BJ (cell line): ENCODE measurements around the gene STIMATE. TPM values are rescaled to one million over a fixed set of nuclear protein-coding genes. Genes with fewer than 3 reads are reported as not detected.

Experiments used
- CTCF ChIA-PET: fragments of 350-600 bp; formaldehyde crosslinking; extraction: SDS; loops from one replicate; lab custom pipeline; 2021; ENCODE audit warnings: antibody characterized with exemption, inconsistent platforms; lab: Yijun Ruan, JAX
- POLR2A ChIA-PET: fragments of 300-600 bp; sonication (Branson Sonifier 250); formaldehyde crosslinking; extraction: SDS; loops from one replicate; lab custom pipeline; 2021; ENCODE audit warnings: antibody characterized with exemption; lab: Charles Lee
- DNase-seq: peaks from one replicate; pipeline ENCODE4 v3.0.0-alpha.2; 2011; ENCODE audit warnings: low read depth
- H3K27me3 ChIP-seq: 2 replicates; pipeline ENCODE4 v1.6.0; 2011; ENCODE audit warnings: low read length; ENCODE audit not compliant: control insufficient read depth, insufficient read depth
- H3K36me3 ChIP-seq: 2 replicates; pipeline ENCODE4 v1.5.1; 2011; ENCODE audit warnings: low read length; ENCODE audit not compliant: control insufficient read depth, insufficient read depth
- H3K4me3 ChIP-seq: 2 replicates; pipeline ENCODE4 v1.5.1; 2011; ENCODE audit warnings: low read depth, mild to moderate bottlenecking, control low read depth, low read length
- polyA plus RNA-seq: library from polyadenylated mRNA; depleted of rRNA; stranded (reverse); fragments of >200 nt; gene quantifications from 2 replicates; pipeline ENCODE4 v1.2.3, GENCODE V29; 2011
- TF ChIP-seq, protein P1 (sequence below): IDR thresholded peaks from 2 replicates; pipeline ENCODE4 v1.5.1; 2011; ENCODE audit warnings: low read depth, mild to moderate bottlenecking, control low read depth, inconsistent platforms, low read length, moderate library complexity; ENCODE audit not compliant: insufficient read depth

The STIMATE gene
- polyA plus RNA-seq, 1 experiment = 13.5 TPM

- H3K36me3 ChIP-seq = no peaks in the 10 kb centered on the region
- CTCF ChIA-PET = interaction anchor here (0.6 kb wide), 1 partner anchor 737 kb away, joined by 3 read pairs; no protein-coding TSS in a partner anchor
- H3K27me3 ChIP-seq = peaks cover 5% of the 10 kb centered on the region
- H3K4me3 ChIP-seq = no peak within 1 kb of the TSS
- POLR2A ChIA-PET = no interaction called here
- TF ChIP-seq, protein P1, sequence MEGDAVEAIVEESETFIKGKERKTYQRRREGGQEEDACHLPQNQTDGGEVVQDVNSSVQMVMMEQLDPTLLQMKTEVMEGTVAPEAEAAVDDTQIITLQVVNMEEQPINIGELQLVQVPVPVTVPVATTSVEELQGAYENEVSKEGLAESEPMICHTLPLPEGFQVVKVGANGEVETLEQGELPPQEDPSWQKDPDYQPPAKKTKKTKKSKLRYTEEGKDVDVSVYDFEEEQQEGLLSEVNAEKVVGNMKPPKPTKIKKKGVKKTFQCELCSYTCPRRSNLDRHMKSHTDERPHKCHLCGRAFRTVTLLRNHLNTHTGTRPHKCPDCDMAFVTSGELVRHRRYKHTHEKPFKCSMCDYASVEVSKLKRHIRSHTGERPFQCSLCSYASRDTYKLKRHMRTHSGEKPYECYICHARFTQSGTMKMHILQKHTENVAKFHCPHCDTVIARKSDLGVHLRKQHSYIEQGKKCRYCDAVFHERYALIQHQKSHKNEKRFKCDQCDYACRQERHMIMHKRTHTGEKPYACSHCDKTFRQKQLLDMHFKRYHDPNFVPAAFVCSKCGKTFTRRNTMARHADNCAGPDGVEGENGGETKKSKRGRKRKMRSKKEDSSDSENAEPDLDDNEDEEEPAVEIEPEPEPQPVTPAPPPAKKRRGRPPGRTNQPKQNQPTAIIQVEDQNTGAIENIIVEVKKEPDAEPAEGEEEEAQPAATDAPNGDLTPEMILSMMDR = no peak
- no peak for DNase-seq
Measured at GRCh38 chr3:52794612-52795099, 102.7 kb downstream of the STIMATE start, which contains the start of gene ITIH3. Gene ITIH3 (plus strand): TSS chr3:52794796. CDS start chr3:52794804, 8 bp downstream.

GRCh38 chr3:52793702-52794611 is 103.4 kb downstream of the STIMATE start:
- Histone ChIP-seq H3K27me3 (peaks cover 5% of the 10 kb centered on the region), H3K36me3 (no peaks in the 10 kb centered on the region), H3K4me3 (no peak overlapping the region)
- POLR2A ChIA-PET = no interaction called here
- CTCF ChIA-PET = interaction anchor here (0.6 to 1.4 kb wide), 4 partner anchors 9 to 737 kb away, joined by 3 read pairs; no protein-coding TSS in a partner anchor
- TF ChIP-seq, protein P1 = no peak
- no peak for DNase-seq

DNA sequence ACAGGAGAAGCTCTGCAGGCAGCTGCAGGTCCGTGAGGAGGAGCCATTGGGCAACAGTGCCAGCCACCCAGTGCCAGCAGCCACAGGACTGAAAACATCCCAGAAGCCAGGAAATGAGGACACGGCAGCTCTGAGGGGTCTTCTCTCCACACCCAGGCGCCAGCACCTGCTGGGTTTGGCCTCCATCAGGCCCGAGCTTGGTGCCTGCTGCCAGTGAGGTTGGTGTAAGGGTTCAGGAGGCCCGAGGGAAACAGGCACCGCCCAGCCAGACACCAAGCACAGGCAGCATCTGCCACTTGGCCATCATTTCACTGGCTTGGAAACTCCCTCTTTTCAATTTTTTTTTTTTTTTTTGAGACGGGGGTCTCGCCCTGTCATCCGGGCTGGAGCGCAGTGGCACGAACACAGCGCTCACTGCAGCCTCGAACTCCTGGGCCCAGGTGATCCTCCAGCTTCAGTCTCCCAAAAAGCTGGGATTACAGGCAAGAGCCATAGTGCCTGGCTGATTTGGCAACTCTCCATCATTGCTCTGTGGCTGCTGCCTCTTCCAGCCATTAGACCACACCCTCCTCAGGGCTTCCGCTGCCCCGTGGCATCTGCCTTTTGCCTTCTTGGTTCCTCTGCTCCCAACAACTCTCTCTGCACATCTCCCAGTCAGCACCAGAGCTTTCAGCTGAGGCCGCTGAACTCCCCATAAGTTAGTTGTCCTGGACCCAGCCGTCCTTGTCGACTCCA is 104.2 kb downstream of the STIMATE start:
- Histone ChIP-seq H3K36me3 (no peaks in the 10 kb centered on the region), H3K4me3 (no peak overlapping the region), H3K27me3 (peaks cover 5% of the 10 kb centered on the region)
- TF ChIP-seq, protein P1 = no peak
- DNase-seq = no peak
- POLR2A ChIA-PET = no interaction called here
- CTCF ChIA-PET = interaction anchor here (0.8 to 1.4 kb wide), 3 partner anchors 8 to 28 kb away, joined by 3 read pairs; no protein-coding TSS in a partner anchor

- no peak overlapping the region for H3K4me3 ChIP-seq
- TF ChIP-seq, protein P1 = no peak
- DNase-seq = no peak
- ChIA-PET CTCF (interaction anchor here (1.0 to 1.4 kb wide), 3 partner anchors 9 to 29 kb away, joined by 3 to 4 read pairs (median 3); no protein-coding TSS in a partner anchor), POLR2A (no interaction called here)
- peaks cover 5% of the 10 kb centered on the region for H3K27me3 ChIP-seq
- no peaks in the 10 kb centered on the region for H3K36me3 ChIP-seq
Measured at GRCh38 chr3:52792413-52792812, 104.9 kb downstream of the STIMATE start.
